Left ventricle myocardium superior (tissue), 1 donor: ENCODE measurements around the gene SLC39A5. TPM values are rescaled to one million over a fixed set of nuclear protein-coding genes. Genes with fewer than 3 reads are reported as not detected.
A peak's percentile ranks its signal among the peaks of the same experiment; 100 is the strongest.
"Not testable (repeated sequence)": the region's sequence is repeated elsewhere in the genome, so short reads cannot be mapped to it uniquely, and the experiment has no call there.

Experiments
- ATAC-seq: fragments of 200-7000 bp; cut with Tn5 transposase; one replicate; pipeline ENCODE4 v1.9.1; 2020; ENCODE audit warnings: mild to moderate bottlenecking, moderate library complexity
- DNase-seq: peaks from one replicate; pipeline ENCODE4 v3.0.0-alpha.2; 2020
- intact Hi-C: fragments of 100-400 bp; cut with micrococcal nuclease; formaldehyde crosslinking; loops from one replicate; pipeline ENCODE4 v1.11.0; 2022
- total RNA-seq: library from RNA; stranded (reverse); fragmentation: NEBNext Ultra II Directional; extraction: Animal tissue kit (Norgen Biotek cat#: 25700); gene quantifications from one replicate; pipeline ENCODE4 v1.2.1, GENCODE V29; 2021
- donor health status: DM: no; HTN: yes; CAD: no; lungs with severe emphysema.

The SLC39A5 gene
- total RNA-seq, 1 donor from 2014 or later: not detected

DNA sequence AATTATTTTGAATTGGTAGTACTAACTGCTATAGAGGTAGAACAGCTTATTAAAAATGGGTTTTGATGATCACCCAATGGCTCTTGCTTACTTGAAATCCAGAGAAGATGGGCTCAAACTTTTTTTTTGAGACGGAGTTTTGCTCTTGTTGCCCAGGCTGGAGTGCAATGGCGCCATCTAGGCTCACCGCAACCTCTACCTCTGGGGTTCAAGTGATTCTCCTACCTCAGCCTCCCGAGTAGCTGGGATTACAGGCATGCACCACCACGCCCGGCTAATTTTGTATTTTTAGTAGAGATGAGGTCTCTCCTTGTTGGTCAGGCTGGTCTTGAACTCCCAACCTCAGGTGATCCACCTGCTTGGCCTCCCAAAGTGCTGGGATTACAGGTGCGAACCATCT, 33.1 kb downstream of the SLC39A5 start:
- intact Hi-C loops, DNase-seq, ATAC-seq: not testable (repeated sequence)

DNA sequence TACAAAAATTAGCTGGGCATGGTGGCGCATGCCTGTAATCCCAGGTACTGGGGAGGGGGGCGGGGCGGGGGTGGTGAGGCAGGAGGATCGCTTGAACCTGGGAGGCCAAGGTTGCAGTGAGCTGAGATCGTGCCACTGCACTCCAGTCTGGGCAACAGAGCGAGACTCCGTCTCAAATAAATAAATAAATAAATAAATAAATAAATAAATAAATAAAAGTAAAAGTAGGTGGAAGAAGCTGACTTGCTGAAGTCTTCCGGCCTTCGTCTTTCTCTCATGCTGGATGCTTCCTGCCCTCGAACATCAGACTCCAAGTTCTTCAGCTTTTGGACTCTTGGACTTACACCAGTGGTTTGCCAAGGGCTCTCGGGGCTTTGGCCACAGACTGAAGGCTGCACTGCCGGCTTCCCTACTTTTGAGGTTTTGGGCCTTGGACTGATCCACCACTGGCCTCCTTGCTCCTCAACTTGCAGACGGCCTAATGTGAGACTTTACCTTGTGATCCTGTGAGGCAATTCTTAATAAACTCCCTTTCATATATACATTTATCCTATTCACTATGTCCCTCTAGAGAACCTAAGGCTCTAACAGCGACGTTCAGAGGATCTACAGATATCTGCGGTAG, 36.3 kb downstream of the SLC39A5 start:
- intact Hi-C loops, ATAC-seq, DNase-seq: not testable (repeated sequence)

- ATAC-seq: peak; percentile 92
- intact Hi-C loops: no loop called here
Measured at GRCh38 chr12:56266693-56267442, 37.0 kb downstream of the SLC39A5 start, which contains the start of gene COQ10A. Gene COQ10A (plus strand): TSS chr12:56266942. CDS start chr12:56267119, 177 bp downstream.

DNA sequence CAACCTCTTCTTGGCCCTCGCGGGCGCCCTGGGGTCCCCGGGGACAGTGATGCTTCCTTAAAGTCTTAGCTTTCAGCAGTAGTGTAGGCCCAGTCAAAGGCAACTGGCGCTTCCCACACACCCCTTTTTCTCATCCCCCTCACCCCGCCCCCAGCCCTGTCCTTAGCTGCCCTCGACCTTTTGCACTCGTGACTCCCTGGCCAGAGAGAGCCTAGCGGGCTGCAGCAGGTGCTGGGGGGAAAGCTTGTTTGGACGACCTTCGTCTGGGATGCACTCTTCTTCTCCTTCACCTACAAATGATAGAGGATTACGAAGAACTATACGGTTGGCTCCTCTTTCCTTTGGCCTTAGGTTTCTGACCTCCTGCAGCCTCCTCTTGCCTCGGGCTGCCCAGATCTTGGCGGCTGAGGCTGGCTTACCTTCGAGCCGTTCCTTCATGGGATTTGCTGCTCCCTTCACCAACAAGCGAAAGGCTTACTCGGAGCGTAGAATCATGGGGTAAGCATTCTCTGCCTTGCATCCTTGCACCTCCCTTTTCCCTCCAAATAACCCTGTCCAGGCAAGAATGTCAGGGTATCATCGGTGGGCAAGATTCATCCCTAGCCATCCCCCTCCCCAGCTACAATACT, 37.7 kb downstream of the SLC39A5 start:
- ATAC-seq (peak; percentile 50), DNase-seq (no peak)
- intact Hi-C loops: no loop called here

More at GRCh38 chr12:56266693-56267442, 37.0 kb downstream of the SLC39A5 start, which contains the start of gene COQ10A:
- DNase-seq: peak; percentile 93

- intact Hi-C loops: no loop called here
- DNase-seq: no peak
- ATAC-seq: peak; percentile 60
Measured at GRCh38 chr12:56271031-56271430, 41.2 kb downstream of the SLC39A5 start.

DNA sequence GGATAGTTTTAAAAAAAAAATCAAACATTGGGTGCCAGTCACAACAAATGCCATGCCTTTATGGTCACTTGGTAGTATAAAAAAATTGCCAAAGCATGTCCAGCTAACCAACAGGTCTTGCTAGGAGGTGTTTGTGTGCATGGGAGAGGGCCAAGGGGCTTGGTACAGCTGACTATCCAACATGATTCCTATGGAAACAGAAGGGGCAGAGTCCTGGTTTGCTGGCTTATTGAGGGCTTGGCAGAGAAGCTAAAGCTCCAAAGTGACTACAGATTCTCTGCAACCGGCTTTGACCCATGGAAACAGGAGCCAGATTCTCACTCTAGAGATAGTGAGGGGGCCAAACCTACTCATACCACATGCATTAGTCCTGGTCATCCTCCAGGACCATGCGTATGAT, 42.6 kb downstream of the SLC39A5 start:
- intact Hi-C loops, DNase-seq: not testable (repeated sequence)
- peak; percentile 6 for ATAC-seq

DNA sequence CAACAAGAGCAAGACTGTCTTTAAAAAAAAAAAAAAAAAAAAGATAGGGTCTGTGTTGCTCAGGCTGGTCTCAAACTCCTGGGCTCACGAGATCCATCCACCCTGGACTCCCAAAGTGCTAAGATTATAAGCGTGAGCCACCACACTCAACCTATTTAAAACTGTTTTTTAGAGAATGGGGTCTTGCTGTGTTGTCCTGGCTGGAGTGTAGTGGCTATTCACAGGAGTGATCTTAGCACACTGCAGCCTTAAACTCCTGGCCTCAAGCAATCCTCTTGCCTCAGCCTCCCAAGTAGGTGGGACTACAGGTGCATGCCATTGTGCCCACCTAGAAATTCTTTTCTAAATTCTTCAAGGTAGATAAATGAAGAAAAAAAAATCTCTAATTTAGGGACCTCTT, 44.4 kb downstream of the SLC39A5 start:
- DNase-seq (no peak), ATAC-seq (no peak)
- intact Hi-C loops: no loop called here

- DNase-seq: no peak
- ATAC-seq: no peak
- intact Hi-C loops: no loop called here
Measured at GRCh38 chr12:56278905-56279304, 49.1 kb downstream of the SLC39A5 start.

DNA sequence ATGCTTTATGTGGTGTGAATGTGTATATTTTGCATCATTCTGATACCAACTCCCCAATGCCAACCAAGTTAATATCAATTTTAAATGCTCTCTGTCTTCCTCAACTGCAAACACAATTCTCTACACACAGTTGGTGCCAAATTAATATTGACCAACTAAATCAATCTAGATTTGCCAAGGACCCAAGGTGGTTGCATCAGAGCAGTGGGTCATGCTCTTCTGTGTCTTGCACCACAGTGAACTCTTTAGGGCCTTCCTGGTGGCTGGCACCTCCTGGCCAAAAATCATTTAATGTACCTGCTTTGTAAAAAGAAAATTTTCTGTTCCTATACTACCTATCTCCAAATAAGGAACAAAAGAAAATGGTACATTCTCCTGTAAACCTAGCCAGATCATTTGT, 51.0 kb downstream of the SLC39A5 start:
- intact Hi-C loops: no loop called here
- no peak for DNase-seq
- no peak for ATAC-seq

DNA sequence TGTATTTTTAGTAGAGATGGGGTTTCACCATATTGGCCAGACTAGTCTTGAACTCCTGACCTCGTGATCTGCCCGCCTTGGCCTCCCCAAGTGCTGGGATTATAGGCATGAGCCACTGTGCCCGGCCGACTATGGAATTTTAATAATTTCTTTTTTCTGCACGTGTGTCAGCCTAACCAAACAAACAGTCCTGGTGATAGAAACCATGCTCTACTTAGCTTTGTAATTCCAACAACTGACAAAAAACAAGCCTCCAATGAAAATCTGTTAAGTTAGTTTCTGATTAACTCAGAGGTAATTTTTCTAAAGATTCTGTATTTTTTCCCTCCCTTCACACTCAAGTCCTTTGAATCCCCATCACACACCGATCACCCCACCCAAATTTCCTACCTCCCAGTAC, 52.2 kb downstream of the SLC39A5 start:
- no peak for DNase-seq
- intact Hi-C loops: no loop called here
- ATAC-seq: no peak

GRCh38 chr12:56282579-56282978, 52.7 kb downstream of the SLC39A5 start:
- ATAC-seq (no peak), DNase-seq (no peak)
- intact Hi-C loops: no loop called here

DNA sequence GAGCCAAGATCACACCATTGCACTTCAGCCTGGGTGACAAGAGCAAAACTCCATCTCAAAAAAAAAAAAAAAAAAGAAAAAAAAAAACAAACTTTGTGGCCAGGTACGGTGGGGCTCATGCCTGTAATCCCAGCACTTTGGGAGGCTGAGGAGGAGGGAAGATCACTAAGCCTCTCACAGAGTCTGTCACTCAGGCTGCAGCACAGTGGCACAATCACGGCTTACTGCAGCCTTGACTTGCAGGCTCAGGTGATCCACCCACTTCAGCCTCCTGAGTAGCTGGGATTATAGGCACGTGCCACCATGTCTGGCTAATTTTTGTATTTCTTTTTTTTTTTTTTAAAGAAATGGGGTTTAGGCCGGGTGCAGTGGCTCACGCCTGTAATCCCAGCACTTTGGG, 54.4 kb downstream of the SLC39A5 start:
- intact Hi-C loops, ATAC-seq, DNase-seq: not testable (repeated sequence)

DNA sequence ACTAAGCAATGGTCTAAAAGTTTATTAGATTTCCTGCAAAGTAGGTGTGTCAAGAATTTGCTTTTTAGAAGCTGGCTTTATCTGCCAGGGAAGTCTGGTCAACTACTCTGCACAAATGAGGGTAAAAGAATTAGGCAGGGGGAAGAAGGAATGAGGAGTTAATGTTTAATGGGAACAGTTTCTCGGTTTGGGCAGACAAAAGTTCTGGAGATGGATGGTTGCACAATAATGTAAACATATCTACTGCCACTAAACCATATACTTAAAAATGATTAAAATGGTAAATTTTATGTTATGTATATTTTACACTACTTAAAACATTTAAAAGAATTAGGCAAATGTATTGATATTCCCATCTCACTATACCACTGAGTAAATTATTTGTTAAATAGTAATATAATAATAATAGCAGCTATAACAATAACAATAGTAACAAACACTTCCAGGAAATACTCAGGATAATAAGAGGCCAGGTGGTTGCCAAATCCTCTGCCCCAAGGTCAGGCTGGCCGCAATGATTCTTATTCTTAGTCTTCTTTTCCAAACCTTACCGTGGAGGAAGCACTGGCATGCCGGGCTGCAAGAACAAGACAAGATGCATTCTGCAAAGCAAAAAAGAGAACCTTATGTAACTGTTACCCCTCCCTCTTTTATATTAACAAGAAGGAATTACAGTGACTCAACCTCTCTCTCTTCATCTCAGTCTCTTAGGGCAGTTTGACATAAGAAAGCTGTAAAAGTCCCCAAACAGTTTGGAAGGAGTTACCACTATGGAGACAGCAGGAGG, 56.4 kb downstream of the SLC39A5 start:
- ATAC-seq (peak; percentile 20), DNase-seq (no peak)
- intact Hi-C loops: no loop called here

Other genes starting within 250 kb of the SLC39A5 start
- 27.9 TPM for gene SUOX, start 232.8 kb upstream of the SLC39A5 start, total RNA-seq
- gene IKZF4, start 209.0 kb upstream of the SLC39A5 start, total RNA-seq: 7.5 TPM
- 41.0 TPM for gene RPS26, start 188.1 kb upstream of the SLC39A5 start, total RNA-seq
- 2.9 TPM for gene ERBB3, start 149.9 kb upstream of the SLC39A5 start, total RNA-seq
- gene PA2G4, start 125.5 kb upstream of the SLC39A5 start, total RNA-seq: 77.1 TPM
- gene RPL41, start 113.4 kb upstream of the SLC39A5 start, total RNA-seq: 1,980 TPM
- gene ZC3H10, start 111.8 kb upstream of the SLC39A5 start, total RNA-seq: 5.5 TPM
- 28.0 TPM for gene ESYT1, start 101.8 kb upstream of the SLC39A5 start, total RNA-seq
- 41.4 TPM for gene MYL6B, start 77.5 kb upstream of the SLC39A5 start, total RNA-seq
- gene MYL6, start 71.7 kb upstream of the SLC39A5 start, total RNA-seq: 546 TPM
- 81.4 TPM for gene SMARCC2, start 40.6 kb upstream of the SLC39A5 start, total RNA-seq
- 55.3 TPM for gene RNF41, start 8.1 kb upstream of the SLC39A5 start, total RNA-seq
- gene NABP2, start 5.7 kb upstream of the SLC39A5 start, total RNA-seq: 19.6 TPM
- 28.5 TPM for gene ANKRD52, start 28.3 kb downstream of the SLC39A5 start, total RNA-seq
- 162 TPM for gene COQ10A, start 36.9 kb downstream of the SLC39A5 start, total RNA-seq
- 865 TPM for gene CS, start 70.3 kb downstream of the SLC39A5 start, total RNA-seq
- 32.3 TPM for gene CNPY2, start 85.9 kb downstream of the SLC39A5 start, total RNA-seq
- gene PAN2, start 103.9 kb downstream of the SLC39A5 start, total RNA-seq: 52.2 TPM
- gene IL23A, start 108.8 kb downstream of the SLC39A5 start, total RNA-seq: not detected
- 36.6 TPM for gene STAT2, start 130.1 kb downstream of the SLC39A5 start, total RNA-seq
- gene APOF, start 132.8 kb downstream of the SLC39A5 start, total RNA-seq: not detected
- gene TIMELESS, start 219.4 kb downstream of the SLC39A5 start, total RNA-seq: 2.0 TPM
- gene MIP, start 224.6 kb downstream of the SLC39A5 start, total RNA-seq: not detected
- gene SPRYD4, start 238.5 kb downstream of the SLC39A5 start, total RNA-seq: 3.1 TPM